GM23338 (cell line): ENCODE data around the gene MYO1E. TPM values are rescaled to one million over a fixed set of nuclear protein-coding genes. Genes with fewer than 3 reads are reported as not detected.

Experiments
- ATAC-seq: fragments of 200-7000 bp; cut with Tn5 transposase; 3 replicates; pipeline ENCODE4 v1.9.1; 2020
- DNase-seq: peaks from one replicate; pipeline ENCODE4 v3.0.0-alpha.2; 2015; ENCODE audit warnings: low spot score
- H2AFZ ChIP-seq: fragments of 200-600 bp; sonication (generic); 2 replicates; pipeline ENCODE4 v1.8.0; 2016; ENCODE audit warnings: antibody characterized with exemption, mild to moderate bottlenecking, moderate library complexity
- H3F3A ChIP-seq: fragments of 200-600 bp; sonication (generic); replicated peaks from 2 replicates; pipeline ENCODE4 v1.8.0; 2017; ENCODE audit warnings: antibody characterized with exemption, mixed run types, low read depth
- H3K27ac ChIP-seq: fragments of 200-600 bp; sonication (generic); 2 replicates; pipeline ENCODE4 v1.6.1; 2016; ENCODE audit warnings: low read depth
- H3K27me3 ChIP-seq: fragments of 200-600 bp; sonication (generic); 2 replicates; pipeline ENCODE4 v1.8.0; 2016; ENCODE audit warnings: mild to moderate bottlenecking, mixed run types, moderate library complexity; ENCODE audit not compliant: insufficient read depth
- H3K36me3 ChIP-seq: fragments of 200-600 bp; sonication (generic); 2 replicates; pipeline ENCODE4 v1.8.0; 2016; ENCODE audit warnings: mild to moderate bottlenecking; ENCODE audit not compliant: insufficient read depth
- H3K4me1 ChIP-seq: fragments of 200-600 bp; sonication (generic); 2 replicates; pipeline ENCODE4 v1.8.0; 2016; ENCODE audit warnings: mild to moderate bottlenecking, moderate library complexity; ENCODE audit not compliant: insufficient read depth
- H3K4me2 ChIP-seq: fragments of 200-600 bp; sonication (generic); 2 replicates; pipeline ENCODE4 v1.7.1; 2017; ENCODE audit warnings: mixed run types
- H3K4me3 ChIP-seq: fragments of 200-600 bp; sonication (generic); 2 replicates; pipeline ENCODE4 v1.6.1; 2016; ENCODE audit warnings: mixed run types
- H3K79me2 ChIP-seq: fragments of 200-600 bp; sonication (generic); replicated peaks from 2 replicates; pipeline ENCODE4 v1.8.0; 2017; ENCODE audit warnings: mild to moderate bottlenecking; ENCODE audit not compliant: insufficient read depth
- H3K9me2 ChIP-seq: fragments of 200-600 bp; sonication (generic); 2 replicates; pipeline ENCODE4 v1.8.0; 2017; ENCODE audit not compliant: insufficient read depth
- H4K20me1 ChIP-seq: fragments of 200-600 bp; sonication (generic); replicated peaks from 2 replicates; pipeline ENCODE4 v1.8.0; 2017; ENCODE audit warnings: mild to moderate bottlenecking; ENCODE audit not compliant: insufficient read depth
- H3K27ac Mint-ChIP-seq: 2 replicates; pipeline ENCODE4 v1.8.0; 2020; ENCODE audit warnings: inconsistent platforms, mild to moderate bottlenecking, moderate library complexity, mixed read lengths
- H3K27me3 Mint-ChIP-seq: 3 replicates; pipeline ENCODE4 v1.8.0; 2022; ENCODE audit warnings: low read depth, mild to moderate bottlenecking, moderate library complexity, mixed read lengths, inconsistent platforms; ENCODE audit not compliant: insufficient read depth, poor library complexity
- H3K36me3 Mint-ChIP-seq: 3 replicates; pipeline ENCODE4 v1.8.0; 2021; ENCODE audit warnings: low read depth, mild to moderate bottlenecking, inconsistent platforms, moderate library complexity, mixed read lengths
- H3K4me1 Mint-ChIP-seq: 3 replicates; pipeline ENCODE4 v1.8.0; 2020; ENCODE audit warnings: mild to moderate bottlenecking, inconsistent platforms, mixed read lengths
- H3K4me3 Mint-ChIP-seq: 3 replicates; pipeline ENCODE4 v1.8.0; 2021; ENCODE audit warnings: moderate library complexity, mild to moderate bottlenecking, inconsistent platforms, mixed read lengths
- H3K9me3 Mint-ChIP-seq: 3 replicates; pipeline ENCODE4 v1.8.0; 2020; ENCODE audit warnings: moderate library complexity, mild to moderate bottlenecking, inconsistent platforms, mixed read lengths
- EZH2 ChIP-seq: fragments of 200-600 bp; sonication (generic); IDR thresholded peaks from one replicate; pipeline ENCODE4 v1.8.0; 2017; ENCODE audit warnings: antibody characterized with exemption, mild to moderate bottlenecking, low read depth; ENCODE audit not compliant: unreplicated experiment
- EZH2phosphoT487 ChIP-seq: fragments of 200-600 bp; sonication (generic); IDR thresholded peaks from one replicate; pipeline ENCODE4 v1.8.1; 2018; ENCODE audit warnings: antibody characterized with exemption; ENCODE audit not compliant: unreplicated experiment
- JUNB ChIP-seq: IDR thresholded peaks from one replicate; pipeline ENCODE4 v1.6.1; 2016; ENCODE audit warnings: antibody characterized with exemption; ENCODE audit not compliant: unreplicated experiment
- NANOG ChIP-seq: IDR thresholded peaks from 2 replicates; pipeline ENCODE4 v1.6.1; 2016; ENCODE audit warnings: antibody characterized with exemption, borderline replicate concordance
- POLR2AphosphoS5 ChIP-seq: IDR thresholded peaks from 2 replicates; pipeline ENCODE4 v1.6.1; 2016; ENCODE audit warnings: antibody characterized with exemption, low read depth
- polyA plus RNA-seq: library from polyadenylated mRNA; unstranded; fragments of >200 nt; fragmentation: Nextera tagmentation; extraction: Ambion mirVana; gene quantifications from 2 replicates; pipeline ENCODE4 v1.2.1, GENCODE V29; 2016
- total RNA-seq: library from RNA; depleted of rRNA; stranded (reverse); fragments of >200 nt; shearing (Covaris generic); gene quantifications from 2 replicates; pipeline ENCODE4 v1.2.3, GENCODE V29; 2014
- TF ChIP-seq, protein P1 (sequence below): IDR thresholded peaks from 2 replicates; pipeline ENCODE4 v1.6.1; 2016; ENCODE audit warnings: antibody characterized with exemption
- TF ChIP-seq, protein P2 (sequence below): fragments of 250-450 bp; sonication (Bioruptor Pico); IDR thresholded peaks from 2 replicates; pipeline ENCODE4 v1.5.0; 2020; ENCODE audit warnings: mild to moderate bottlenecking, moderate library complexity
- TF ChIP-seq, protein P3 (sequence below), 2 experiments: fragments of 200-600 bp in 1 of 2; sonication (generic) in 1 of 2; conservative IDR thresholded peaks; 2 replicates each; pipeline versions ENCODE4 v1.5.1 to v1.6.1; 2016 to 2017; ENCODE audit warnings: antibody characterized with exemption in 2 of 2, low read depth in 2 of 2, mild to moderate bottlenecking in 2 of 2, moderate library complexity in 1 of 2

Gene MYO1E
- total and polyA plus RNA-seq, 2 experiments from 2014 or later, result 68.3 to 131 TPM

DNA sequence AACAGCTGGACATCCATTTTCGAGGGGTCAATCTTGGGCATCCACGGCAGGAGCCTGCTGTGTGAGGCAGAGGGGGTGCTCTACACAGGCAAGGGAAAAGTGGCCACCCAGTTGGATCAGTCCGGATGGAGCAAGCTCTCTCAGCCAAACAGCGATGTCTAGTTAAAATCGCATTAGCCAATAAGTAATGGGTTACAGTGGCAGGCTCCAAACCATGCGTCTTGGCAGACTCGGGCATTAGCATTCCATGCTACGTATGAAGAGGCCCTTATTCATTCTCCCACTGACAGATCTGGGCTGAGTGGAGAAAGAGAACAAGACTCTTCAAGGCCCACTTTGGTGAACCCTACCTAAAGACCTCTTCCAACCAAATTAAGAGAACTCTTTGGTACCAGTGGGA, 218.4 kb downstream of the MYO1E start (continued):
- TF ChIP-seq, protein P1, sequence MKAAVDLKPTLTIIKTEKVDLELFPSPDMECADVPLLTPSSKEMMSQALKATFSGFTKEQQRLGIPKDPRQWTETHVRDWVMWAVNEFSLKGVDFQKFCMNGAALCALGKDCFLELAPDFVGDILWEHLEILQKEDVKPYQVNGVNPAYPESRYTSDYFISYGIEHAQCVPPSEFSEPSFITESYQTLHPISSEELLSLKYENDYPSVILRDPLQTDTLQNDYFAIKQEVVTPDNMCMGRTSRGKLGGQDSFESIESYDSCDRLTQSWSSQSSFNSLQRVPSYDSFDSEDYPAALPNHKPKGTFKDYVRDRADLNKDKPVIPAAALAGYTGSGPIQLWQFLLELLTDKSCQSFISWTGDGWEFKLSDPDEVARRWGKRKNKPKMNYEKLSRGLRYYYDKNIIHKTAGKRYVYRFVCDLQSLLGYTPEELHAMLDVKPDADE, result no peak
- no peak for TF ChIP-seq EZH2phosphoT487

DNA sequence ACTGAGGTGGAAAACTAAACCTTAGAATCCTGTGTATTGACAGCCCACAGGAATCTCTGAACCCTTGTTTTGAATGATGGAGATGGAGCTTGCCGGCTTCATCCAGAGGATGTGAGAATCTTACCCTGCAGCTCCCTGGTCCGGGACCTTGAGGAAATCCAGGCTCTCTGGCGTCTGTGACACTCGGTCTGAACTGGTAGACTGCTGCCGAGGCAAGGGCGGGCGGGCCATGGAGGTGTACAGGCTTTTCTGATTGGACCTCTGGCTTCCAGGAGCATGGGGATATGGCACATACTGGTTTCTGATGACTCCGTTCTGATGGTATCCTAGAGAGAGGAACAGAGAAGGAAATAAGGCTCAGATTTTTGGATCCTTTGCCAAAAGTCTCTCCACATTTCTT, 219.2 kb downstream of the MYO1E start:
- H3K36me3 ChIP-seq, result peaks cover 24% of the 10 kb centered on the region
- H3K4me1 Mint-ChIP-seq, result peaks cover 9% of the 10 kb centered on the region
- H2AFZ ChIP-seq, result no peak overlapping the region
- ATAC-seq (no peak), DNase-seq (no peak)
- H3K4me3 ChIP-seq, result no peak overlapping the region
- H3K4me2 ChIP-seq, result no peak overlapping the region
- peaks cover 10% of the 10 kb centered on the region for H3K27me3 Mint-ChIP-seq
- H3K79me2 ChIP-seq, result no peaks in the 10 kb centered on the region
- H4K20me1 ChIP-seq, result no peaks in the 10 kb centered on the region; the same call in none of the 2 replicates
- H3K27ac ChIP-seq, result no peak overlapping the region
- H3K9me2 ChIP-seq, result no peaks in the 10 kb centered on the region
- no peaks in the 10 kb centered on the region for H3K9me3 Mint-ChIP-seq
- no peaks in the 10 kb centered on the region for H3F3A ChIP-seq
- no peaks in the 10 kb centered on the region for H3K27me3 ChIP-seq
- TF ChIP-seq, protein P2, sequence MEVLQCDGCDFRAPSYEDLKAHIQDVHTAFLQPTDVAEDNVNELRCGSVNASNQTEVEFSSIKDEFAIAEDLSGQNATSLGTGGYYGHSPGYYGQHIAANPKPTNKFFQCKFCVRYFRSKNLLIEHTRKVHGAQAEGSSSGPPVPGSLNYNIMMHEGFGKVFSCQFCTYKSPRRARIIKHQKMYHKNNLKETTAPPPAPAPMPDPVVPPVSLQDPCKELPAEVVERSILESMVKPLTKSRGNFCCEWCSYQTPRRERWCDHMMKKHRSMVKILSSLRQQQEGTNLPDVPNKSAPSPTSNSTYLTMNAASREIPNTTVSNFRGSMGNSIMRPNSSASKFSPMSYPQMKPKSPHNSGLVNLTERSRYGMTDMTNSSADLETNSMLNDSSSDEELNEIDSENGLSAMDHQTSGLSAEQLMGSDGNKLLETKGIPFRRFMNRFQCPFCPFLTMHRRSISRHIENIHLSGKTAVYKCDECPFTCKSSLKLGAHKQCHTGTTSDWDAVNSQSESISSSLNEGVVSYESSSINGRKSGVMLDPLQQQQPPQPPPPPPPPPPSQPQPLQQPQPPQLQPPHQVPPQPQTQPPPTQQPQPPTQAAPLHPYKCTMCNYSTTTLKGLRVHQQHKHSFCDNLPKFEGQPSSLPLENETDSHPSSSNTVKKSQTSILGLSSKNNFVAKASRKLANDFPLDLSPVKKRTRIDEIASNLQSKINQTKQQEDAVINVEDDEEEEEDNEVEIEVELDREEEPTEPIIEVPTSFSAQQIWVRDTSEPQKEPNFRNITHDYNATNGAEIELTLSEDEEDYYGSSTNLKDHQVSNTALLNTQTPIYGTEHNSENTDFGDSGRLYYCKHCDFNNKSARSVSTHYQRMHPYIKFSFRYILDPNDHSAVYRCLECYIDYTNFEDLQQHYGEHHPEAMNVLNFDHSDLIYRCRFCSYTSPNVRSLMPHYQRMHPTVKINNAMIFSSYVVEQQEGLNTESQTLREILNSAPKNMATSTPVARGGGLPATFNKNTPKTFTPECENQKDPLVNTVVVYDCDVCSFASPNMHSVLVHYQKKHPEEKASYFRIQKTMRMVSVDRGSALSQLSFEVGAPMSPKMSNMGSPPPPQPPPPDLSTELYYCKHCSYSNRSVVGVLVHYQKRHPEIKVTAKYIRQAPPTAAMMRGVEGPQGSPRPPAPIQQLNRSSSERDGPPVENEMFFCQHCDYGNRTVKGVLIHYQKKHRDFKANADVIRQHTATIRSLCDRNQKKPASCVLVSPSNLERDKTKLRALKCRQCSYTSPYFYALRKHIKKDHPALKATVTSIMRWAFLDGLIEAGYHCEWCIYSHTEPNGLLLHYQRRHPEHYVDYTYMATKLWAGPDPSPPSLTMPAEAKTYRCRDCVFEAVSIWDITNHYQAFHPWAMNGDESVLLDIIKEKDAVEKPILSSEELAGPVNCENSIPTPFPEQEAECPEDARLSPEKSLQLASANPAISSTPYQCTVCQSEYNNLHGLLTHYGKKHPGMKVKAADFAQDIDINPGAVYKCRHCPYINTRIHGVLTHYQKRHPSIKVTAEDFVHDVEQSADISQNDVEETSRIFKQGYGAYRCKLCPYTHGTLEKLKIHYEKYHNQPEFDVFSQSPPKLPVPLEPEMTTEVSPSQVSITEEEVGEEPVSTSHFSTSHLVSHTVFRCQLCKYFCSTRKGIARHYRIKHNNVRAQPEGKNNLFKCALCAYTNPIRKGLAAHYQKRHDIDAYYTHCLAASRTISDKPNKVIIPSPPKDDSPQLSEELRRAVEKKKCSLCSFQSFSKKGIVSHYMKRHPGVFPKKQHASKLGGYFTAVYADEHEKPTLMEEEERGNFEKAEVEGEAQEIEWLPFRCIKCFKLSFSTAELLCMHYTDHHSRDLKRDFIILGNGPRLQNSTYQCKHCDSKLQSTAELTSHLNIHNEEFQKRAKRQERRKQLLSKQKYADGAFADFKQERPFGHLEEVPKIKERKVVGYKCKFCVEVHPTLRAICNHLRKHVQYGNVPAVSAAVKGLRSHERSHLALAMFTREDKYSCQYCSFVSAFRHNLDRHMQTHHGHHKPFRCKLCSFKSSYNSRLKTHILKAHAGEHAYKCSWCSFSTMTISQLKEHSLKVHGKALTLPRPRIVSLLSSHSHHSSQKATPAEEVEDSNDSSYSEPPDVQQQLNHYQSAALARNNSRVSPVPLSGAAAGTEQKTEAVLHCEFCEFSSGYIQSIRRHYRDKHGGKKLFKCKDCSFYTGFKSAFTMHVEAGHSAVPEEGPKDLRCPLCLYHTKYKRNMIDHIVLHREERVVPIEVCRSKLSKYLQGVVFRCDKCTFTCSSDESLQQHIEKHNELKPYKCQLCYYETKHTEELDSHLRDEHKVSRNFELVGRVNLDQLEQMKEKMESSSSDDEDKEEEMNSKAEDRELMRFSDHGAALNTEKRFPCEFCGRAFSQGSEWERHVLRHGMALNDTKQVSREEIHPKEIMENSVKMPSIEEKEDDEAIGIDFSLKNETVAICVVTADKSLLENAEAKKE (CRISPR knock-in tag), result no peak
- no peak for TF ChIP-seq POLR2AphosphoS5
- TF ChIP-seq NANOG, result no peak
- TF ChIP-seq JUNB, result no peak
- no peak for TF ChIP-seq EZH2
- TF ChIP-seq EZH2phosphoT487, result no peak
- TF ChIP-seq, protein P3, sequence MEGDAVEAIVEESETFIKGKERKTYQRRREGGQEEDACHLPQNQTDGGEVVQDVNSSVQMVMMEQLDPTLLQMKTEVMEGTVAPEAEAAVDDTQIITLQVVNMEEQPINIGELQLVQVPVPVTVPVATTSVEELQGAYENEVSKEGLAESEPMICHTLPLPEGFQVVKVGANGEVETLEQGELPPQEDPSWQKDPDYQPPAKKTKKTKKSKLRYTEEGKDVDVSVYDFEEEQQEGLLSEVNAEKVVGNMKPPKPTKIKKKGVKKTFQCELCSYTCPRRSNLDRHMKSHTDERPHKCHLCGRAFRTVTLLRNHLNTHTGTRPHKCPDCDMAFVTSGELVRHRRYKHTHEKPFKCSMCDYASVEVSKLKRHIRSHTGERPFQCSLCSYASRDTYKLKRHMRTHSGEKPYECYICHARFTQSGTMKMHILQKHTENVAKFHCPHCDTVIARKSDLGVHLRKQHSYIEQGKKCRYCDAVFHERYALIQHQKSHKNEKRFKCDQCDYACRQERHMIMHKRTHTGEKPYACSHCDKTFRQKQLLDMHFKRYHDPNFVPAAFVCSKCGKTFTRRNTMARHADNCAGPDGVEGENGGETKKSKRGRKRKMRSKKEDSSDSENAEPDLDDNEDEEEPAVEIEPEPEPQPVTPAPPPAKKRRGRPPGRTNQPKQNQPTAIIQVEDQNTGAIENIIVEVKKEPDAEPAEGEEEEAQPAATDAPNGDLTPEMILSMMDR (conservative IDR thresholded peaks at IDR 0.05; ENCODE audit: low read depth in 2 of 2), result no peak
- no peak overlapping the region for H3K27ac Mint-ChIP-seq
- peaks cover 6% of the 10 kb centered on the region; the same call in 1 of the 2 replicates for H3K4me1 ChIP-seq
- no peak overlapping the region for H3K4me3 Mint-ChIP-seq
- H3K36me3 Mint-ChIP-seq, result peaks cover 55% of the 10 kb centered on the region
